ENCODE measurements around the gene DMC1. TPM values are rescaled to one million over a fixed set of nuclear protein-coding genes. Genes with fewer than 3 reads are reported as not detected.
"Not testable (repeated sequence)": the region's sequence is repeated elsewhere in the genome, so short reads cannot be mapped to it uniquely, and the experiment has no call there.

The DMC1 gene
- total RNA-seq, 4 donors from 2014 or later, result 2.1 to 10.8 (median 4.5) TPM

DNA sequence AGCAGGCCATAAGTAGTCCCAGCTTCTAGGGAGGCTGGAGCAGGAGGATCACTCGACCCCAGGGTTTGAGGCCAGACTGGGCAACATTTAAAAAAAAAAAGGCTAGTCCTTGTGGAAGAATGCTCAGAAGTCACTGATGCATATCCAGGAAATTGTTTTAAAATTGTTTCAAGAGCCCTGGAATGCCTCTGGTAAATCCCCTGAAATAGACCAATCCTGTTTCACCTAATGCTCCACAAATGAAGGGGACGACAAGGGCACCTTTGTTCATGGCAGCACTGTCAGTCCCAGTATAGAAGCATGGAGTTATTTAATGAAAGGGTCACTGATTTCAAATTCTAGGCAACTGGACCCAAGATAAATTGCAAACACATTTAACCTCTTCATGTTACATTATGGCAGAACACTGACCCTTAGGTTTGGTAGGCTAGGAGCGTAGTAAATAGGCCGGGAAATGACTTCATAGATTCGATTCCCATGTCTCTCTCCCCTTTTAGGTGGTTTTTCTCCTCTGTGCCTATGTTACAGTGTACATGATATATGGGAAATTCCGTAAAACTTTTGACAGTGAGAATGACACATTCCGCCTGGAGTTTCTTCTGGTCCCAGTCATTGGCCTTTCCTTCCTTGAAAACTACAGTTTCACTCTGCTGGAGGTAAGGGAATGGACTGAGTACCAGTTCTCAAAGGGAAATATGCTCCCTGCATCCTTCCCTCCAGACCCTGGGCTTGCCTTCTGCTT, 90.7 kb downstream of the DMC1 start:
- H3K36me3 ChIP-seq, result peaks cover 0 to 46% (median 3%) of the 10 kb centered on the region in 3 donors
- H3K9me3 ChIP-seq, result no peaks in the 10 kb centered on the region
- no peak overlapping the region for H3K4me3 ChIP-seq
- H3K27ac ChIP-seq, result peak overlapping the region in 1 of 4 donors; percentile 62
- no peaks in the 10 kb centered on the region for H3K27me3 ChIP-seq
- H3K4me1 ChIP-seq, result peaks cover 0 to 11% (median 0%) of the 10 kb centered on the region in 4 donors
- no peak for DNase-seq (ENCODE audit: low spot score in 2 of 2)
- TF ChIP-seq, protein P1, sequence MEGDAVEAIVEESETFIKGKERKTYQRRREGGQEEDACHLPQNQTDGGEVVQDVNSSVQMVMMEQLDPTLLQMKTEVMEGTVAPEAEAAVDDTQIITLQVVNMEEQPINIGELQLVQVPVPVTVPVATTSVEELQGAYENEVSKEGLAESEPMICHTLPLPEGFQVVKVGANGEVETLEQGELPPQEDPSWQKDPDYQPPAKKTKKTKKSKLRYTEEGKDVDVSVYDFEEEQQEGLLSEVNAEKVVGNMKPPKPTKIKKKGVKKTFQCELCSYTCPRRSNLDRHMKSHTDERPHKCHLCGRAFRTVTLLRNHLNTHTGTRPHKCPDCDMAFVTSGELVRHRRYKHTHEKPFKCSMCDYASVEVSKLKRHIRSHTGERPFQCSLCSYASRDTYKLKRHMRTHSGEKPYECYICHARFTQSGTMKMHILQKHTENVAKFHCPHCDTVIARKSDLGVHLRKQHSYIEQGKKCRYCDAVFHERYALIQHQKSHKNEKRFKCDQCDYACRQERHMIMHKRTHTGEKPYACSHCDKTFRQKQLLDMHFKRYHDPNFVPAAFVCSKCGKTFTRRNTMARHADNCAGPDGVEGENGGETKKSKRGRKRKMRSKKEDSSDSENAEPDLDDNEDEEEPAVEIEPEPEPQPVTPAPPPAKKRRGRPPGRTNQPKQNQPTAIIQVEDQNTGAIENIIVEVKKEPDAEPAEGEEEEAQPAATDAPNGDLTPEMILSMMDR (IDR thresholded peaks at IDR 0.05), result no peak
- TF ChIP-seq EP300 (IDR thresholded peaks at IDR 0.05) (no peak), POLR2A (IDR thresholded peaks at IDR 0.05) (no peak)
- 53 to 61% methylated on average over 7 of the region's 7 CpGs for WGBS, 2 donors

DNA sequence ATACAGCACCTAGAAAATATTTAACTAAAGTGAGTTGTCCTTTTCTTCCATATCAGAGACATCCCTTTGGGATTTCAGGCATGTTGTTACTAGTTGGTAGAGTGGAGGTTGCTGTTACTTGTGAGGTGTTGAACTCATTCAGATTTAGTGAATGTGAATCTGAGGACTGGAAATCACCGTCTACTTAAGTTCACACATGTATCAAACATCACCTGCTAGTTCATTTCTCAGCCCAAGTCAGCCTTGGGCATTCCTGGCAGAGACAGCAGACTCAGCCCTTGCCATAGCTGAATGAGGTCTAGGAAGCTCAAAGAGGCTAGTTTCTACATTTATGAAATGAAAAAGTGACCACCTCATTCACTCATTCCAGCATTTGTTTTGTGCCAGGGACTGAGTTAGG, 92.4 kb downstream of the DMC1 start:
- TF ChIP-seq POLR2A (IDR thresholded peaks at IDR 0.05) (no peak), EP300 (IDR thresholded peaks at IDR 0.05) (no peak)
- TF ChIP-seq, protein P1 (IDR thresholded peaks at IDR 0.05), result no peak
- peaks cover 0 to 11% (median 0%) of the 10 kb centered on the region in 4 donors for H3K4me1 ChIP-seq
- H3K36me3 ChIP-seq, result peaks cover 0 to 29% (median 0%) of the 10 kb centered on the region in 3 donors
- no peak for DNase-seq (ENCODE audit: low spot score in 2 of 2)
- H3K27ac ChIP-seq, result no peak overlapping the region
- H3K4me3 ChIP-seq, result no peak overlapping the region
- H3K9me3 ChIP-seq, result no peaks in the 10 kb centered on the region
- no peaks in the 10 kb centered on the region for H3K27me3 ChIP-seq
- 88 to 100% methylated on average over 1 of the region's 1 CpG for WGBS, 2 donors

DNA sequence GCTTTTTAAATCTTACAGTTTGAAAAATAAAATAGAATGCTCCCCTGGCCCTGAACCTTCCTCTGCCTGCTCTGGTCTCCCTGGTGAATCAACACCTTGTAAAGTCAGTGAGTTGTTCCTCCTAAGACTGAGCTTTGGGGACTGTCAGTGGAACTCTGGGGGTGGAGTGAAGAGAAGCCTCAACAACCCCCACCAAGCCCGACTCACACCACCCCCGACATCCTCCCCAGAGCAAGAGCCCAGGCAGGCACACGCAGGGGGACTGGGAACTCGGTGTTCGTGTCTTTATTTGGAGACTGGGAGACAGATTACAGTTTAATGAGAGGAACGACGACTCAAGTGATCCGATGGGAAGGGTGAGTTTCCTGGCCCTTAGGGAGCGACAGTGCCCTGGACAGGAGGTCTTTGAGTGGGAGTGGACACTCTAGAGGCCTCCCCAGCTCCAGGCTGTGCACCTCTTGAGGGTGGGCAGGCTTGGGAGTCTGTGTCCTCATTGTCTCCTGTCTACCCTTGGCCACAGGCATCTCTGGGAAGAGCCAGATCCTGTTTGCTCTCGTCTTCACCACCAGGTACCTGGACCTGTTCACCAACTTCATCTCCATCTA, 95.9 kb downstream of the DMC1 start:
- H3K9me3 ChIP-seq, result no peaks in the 10 kb centered on the region
- DNase-seq (ENCODE audit: low spot score in 2 of 2), result no peak
- H3K4me1 ChIP-seq, result peaks cover 0 to 8% (median 0%) of the 10 kb centered on the region in 4 donors
- no peak for TF ChIP-seq EP300 (IDR thresholded peaks at IDR 0.05)
- TF ChIP-seq, protein P1 (IDR thresholded peaks at IDR 0.05), result no peak
- no peak for TF ChIP-seq POLR2A (IDR thresholded peaks at IDR 0.05)
- H3K27me3 ChIP-seq, result no peaks in the 10 kb centered on the region
- WGBS, 2 donors, result 62 to 75% methylated on average over 10 of the region's 10 CpGs
- H3K36me3 ChIP-seq, result no peaks in the 10 kb centered on the region
- no peak overlapping the region for H3K4me3 ChIP-seq
- no peak overlapping the region for H3K27ac ChIP-seq

DNA sequence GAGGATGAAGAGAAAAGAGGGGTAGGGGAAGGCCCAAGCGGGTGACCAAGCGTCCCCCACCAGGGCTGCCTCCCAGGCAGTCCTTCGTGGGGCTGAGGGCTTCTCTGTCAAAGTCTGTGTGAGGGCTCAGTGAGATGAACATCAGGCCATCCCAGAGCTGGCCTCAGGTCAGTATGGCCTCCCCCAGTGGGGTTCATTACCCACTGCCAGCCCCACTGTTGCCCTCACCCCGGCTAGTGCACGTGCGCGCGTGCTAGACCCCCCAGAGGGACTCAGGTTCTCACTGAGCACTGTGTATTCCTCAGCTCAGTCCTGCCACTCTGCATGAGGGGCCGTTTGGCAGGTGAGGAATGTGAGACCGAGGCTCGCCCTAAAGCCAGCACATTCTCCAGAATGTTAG, 98.7 kb downstream of the DMC1 start:
- WGBS, 2 donors, result 78% methylated on average over 5 to 11 of the region's 11 CpGs

DNA sequence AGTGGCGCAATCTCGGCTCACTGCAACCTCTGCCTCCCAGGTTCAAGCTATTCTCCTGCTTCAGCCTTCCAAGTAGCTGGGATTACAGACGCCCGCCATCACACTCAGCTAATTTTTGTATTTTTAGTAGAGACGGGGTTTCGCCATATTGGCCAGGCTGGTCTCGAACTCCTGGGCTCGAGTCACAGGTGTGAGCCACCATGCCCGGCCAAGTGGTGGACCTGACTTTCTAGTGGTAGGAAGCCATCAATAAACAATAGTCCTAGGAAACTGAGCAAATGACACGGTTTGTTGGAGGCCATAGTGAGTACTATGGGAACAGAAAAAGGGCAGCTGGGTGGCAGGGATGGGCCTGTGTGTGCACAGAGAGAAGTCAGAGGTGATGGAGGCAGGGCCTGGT, 99.8 kb downstream of the DMC1 start:
- H3K4me3 ChIP-seq; H3K27ac ChIP-seq; H3K36me3 ChIP-seq; H3K27me3 ChIP-seq; DNase-seq (ENCODE audit: low spot score in 2 of 2); H3K9me3 ChIP-seq: not testable (repeated sequence)
- peaks cover 0 to 19% (median 9%) of the 10 kb centered on the region in 4 donors for H3K4me1 ChIP-seq
- WGBS, 2 donors, result 92% methylated on average over 10 of the region's 10 CpGs

More for the DNA sequence above, 98.7 kb downstream of the DMC1 start:
- Histone ChIP-seq H3K9me3 (no peaks in the 10 kb centered on the region), H3K4me1 (peaks cover 0 to 19% (median 9%) of the 10 kb centered on the region in 4 donors), H3K27me3 (no peaks in the 10 kb centered on the region), H3K36me3 (no peaks in the 10 kb centered on the region), H3K27ac (no peak overlapping the region), H3K4me3 (no peak overlapping the region)
- DNase-seq (ENCODE audit: low spot score in 2 of 2), result no peak
- TF ChIP-seq EP300 (IDR thresholded peaks at IDR 0.05), result no peak
- TF ChIP-seq POLR2A (IDR thresholded peaks at IDR 0.05), result no peak
- TF ChIP-seq, protein P1 (IDR thresholded peaks at IDR 0.05), result no peak

Measured in tibial nerve (tissue), 4 donors.